ENCODE measurements around the gene TEKT4.
"Not testable (repeated sequence)": the region's sequence is repeated elsewhere in the genome, so short reads cannot be mapped to it uniquely, and the experiment has no call there.

The TEKT4 gene

GRCh38 chr2:94890234-94890633, 19.0 kb downstream of the TEKT4 start:
- DNase-seq (ENCODE audit: low read depth in 1 of 2, low spot score in 1 of 2), result no peak
- TF ChIP-seq REST (IDR thresholded peaks at IDR 0.05; ENCODE audit: insufficient replicate concordance, low read depth) (no peak), CTCF (IDR thresholded peaks at IDR 0.05; ENCODE audit: insufficient read depth, low read length) (no peak), POLR2AphosphoS5 (IDR thresholded peaks at IDR 0.05; ENCODE audit: low read depth) (no peak), GABPA (IDR thresholded peaks at IDR 0.05; ENCODE audit: low read depth) (no peak), SPI1 (IDR thresholded peaks at IDR 0.05; ENCODE audit: borderline replicate concordance, low read depth) (no peak)
- Histone ChIP-seq H3K27me3 (ENCODE audit: insufficient read depth, poor library complexity, severe bottlenecking) (no peaks in the 10 kb centered on the region), H3K4me3 (replicated peaks; ENCODE audit: insufficient read depth, low read length) (no peak overlapping the region), H3K27ac (replicated peaks) (no peak overlapping the region)

GRCh38 chr2:94895273-94895672, 24.0 kb downstream of the TEKT4 start:
- DNase-seq (ENCODE audit: low read depth in 1 of 2, low spot score in 1 of 2); H3K27ac ChIP-seq (replicated peaks); H3K27me3 ChIP-seq (ENCODE audit: insufficient read depth, poor library complexity, severe bottlenecking); H3K4me3 ChIP-seq (replicated peaks; ENCODE audit: insufficient read depth, low read length): not testable (repeated sequence)

GRCh38 chr2:94906976-94907375, 35.7 kb downstream of the TEKT4 start:
- DNase-seq (ENCODE audit: low read depth in 1 of 2, low spot score in 1 of 2); H3K4me3 ChIP-seq (replicated peaks; ENCODE audit: insufficient read depth, low read length); H3K27me3 ChIP-seq (ENCODE audit: insufficient read depth, poor library complexity, severe bottlenecking); H3K27ac ChIP-seq (replicated peaks): not testable (repeated sequence)

GRCh38 chr2:94923196-94923595, 52.0 kb downstream of the TEKT4 start:
- Histone ChIP-seq H3K27me3 (ENCODE audit: insufficient read depth, poor library complexity, severe bottlenecking) (no peaks in the 10 kb centered on the region), H3K27ac (replicated peaks) (no peak overlapping the region)
- DNase-seq (ENCODE audit: low read depth in 1 of 2, low spot score in 1 of 2), result no peak

GRCh38 chr2:94924999-94925398, 53.8 kb downstream of the TEKT4 start:
- H3K4me3 ChIP-seq (replicated peaks; ENCODE audit: insufficient read depth, low read length); H3K27ac ChIP-seq (replicated peaks); DNase-seq (ENCODE audit: low read depth in 1 of 2, low spot score in 1 of 2); H3K27me3 ChIP-seq (ENCODE audit: insufficient read depth, poor library complexity, severe bottlenecking): not testable (repeated sequence)
- peak; percentile 83 for TF ChIP-seq REST (IDR thresholded peaks at IDR 0.05; ENCODE audit: insufficient replicate concordance, low read depth)

More at GRCh38 chr2:94923196-94923595, 52.0 kb downstream of the TEKT4 start:
- TF ChIP-seq POLR2AphosphoS5 (IDR thresholded peaks at IDR 0.05; ENCODE audit: low read depth), result no peak
- no peak for TF ChIP-seq CTCF (IDR thresholded peaks at IDR 0.05; ENCODE audit: insufficient read depth, low read length)
- no peak overlapping the region for H3K4me3 ChIP-seq (replicated peaks; ENCODE audit: insufficient read depth, low read length)

Measured in HL-60 (cell line).